Uterus (tissue), 4 donors: ENCODE measurements around the gene PARD3. TPM values are rescaled to one million over a fixed set of nuclear protein-coding genes. Genes with fewer than 3 reads are reported as not detected.

Experiments used
- DNase-seq, 2 donors: peaks; one replicate each; pipeline ENCODE4 v3.0.0-alpha.2; 2019 to 2020
- H3K27ac ChIP-seq, 2 donors: fragments of 200-600 bp; sonication (generic); 1 replicate in 1 of 2; 2 replicates in 1 of 2; pipeline ENCODE4 v1.5.1; 2016 to 2018
- H3K27me3 ChIP-seq, 2 donors: fragments of 200-600 bp; sonication (generic); one replicate each; pipeline ENCODE4 v1.5.1; 2018 to 2019; ENCODE audit warnings: control low read depth in 1 of 2
- H3K36me3 ChIP-seq, 2 donors: fragments of 200-600 bp; sonication (generic); one replicate each; pipeline ENCODE4 v1.5.1; 2019; ENCODE audit warnings: control low read depth in 1 of 2
- H3K4me1 ChIP-seq, 2 donors: fragments of 200-600 bp; sonication (generic); one replicate each; pipeline ENCODE4 v1.5.1; 2018 to 2019; ENCODE audit warnings: control low read depth in 1 of 2
- H3K4me3 ChIP-seq, 2 donors: fragments of 200-600 bp; sonication (generic); 1 replicate in 1 of 2; 2 replicates in 1 of 2; pipeline ENCODE4 v1.5.1; 2018 to 2019; ENCODE audit warnings: mild to moderate bottlenecking in 1 of 2
- H3K9me3 ChIP-seq, 2 donors: fragments of 200-600 bp; sonication (generic); one replicate each; pipeline ENCODE4 v1.5.1; 2019; ENCODE audit warnings: control low read depth in 1 of 2
- CTCF ChIP-seq, 4 experiments: fragments of 200-600 bp in 2 of 4; fragments of 450-650 bp in 2 of 4; sonication (generic) in 2 of 4; IDR thresholded peaks; one replicate each; pipeline ENCODE4 v1.5.1; 2016 to 2019; ENCODE audit warnings: antibody characterized with exemption in 4 of 4, mild to moderate bottlenecking in 2 of 4, moderate library complexity in 1 of 4
- POLR2A ChIP-seq, 2 donors: fragments of 450-650 bp; IDR thresholded peaks; one replicate each; pipeline ENCODE4 v1.6.1; 2016; ENCODE audit warnings: antibody characterized with exemption in 2 of 2, mild to moderate bottlenecking in 1 of 2, moderate library complexity in 1 of 2
- intact Hi-C: fragments of 100-400 bp; cut with DNase I; formaldehyde crosslinking; loops from one replicate; pipeline ENCODE4 v1.15.1; 2023; ENCODE audit warnings: low total_unique reads
- total RNA-seq, 4 donors: library from RNA; depleted of rRNA in 3 of 4; stranded (reverse); fragments of >200 nt in 3 of 4; gene quantifications; one replicate each; pipeline versions ENCODE4 v1.1.0 to v1.2.4, GENCODE V29; 2014 to 2023
- donor health status: DM: yes; HTN: yes; CAD: no.

Gene PARD3
- total RNA-seq, 4 donors from 2014 or later = 42.1 to 96.1 (median 51.5) TPM

- Histone ChIP-seq H3K9me3 (no peaks in the 10 kb centered on the region), H3K36me3 (no peaks in the 10 kb centered on the region), H3K4me3 (no peak overlapping the region), H3K4me1 (no peaks in the 10 kb centered on the region), H3K27ac (no peak overlapping the region), H3K27me3 (no peaks in the 10 kb centered on the region)
- no peak for DNase-seq
- intact Hi-C loops = no loop called here
- TF ChIP-seq CTCF (IDR thresholded peaks at IDR 0.05) = no peak
- no peak for TF ChIP-seq POLR2A (IDR thresholded peaks at IDR 0.05)
Observed at GRCh38 chr10:34413756-34414587, 401.1 kb downstream of the PARD3 start.

GRCh38 chr10:34413214-34413613, 401.9 kb downstream of the PARD3 start:
- no peak for TF ChIP-seq CTCF (IDR thresholded peaks at IDR 0.05)
- no peak for TF ChIP-seq POLR2A (IDR thresholded peaks at IDR 0.05)
- DNase-seq = no peak

GRCh38 chr10:34408956-34409355, 406.1 kb downstream of the PARD3 start:
- peaks cover 0 to 3% of the 10 kb centered on the region in 2 donors for H3K4me1 ChIP-seq
- no peaks in the 10 kb centered on the region for H3K36me3 ChIP-seq
- no peak overlapping the region for H3K4me3 ChIP-seq
- H3K27ac ChIP-seq = no peak overlapping the region
- intact Hi-C loops = no loop called here
- TF ChIP-seq POLR2A (IDR thresholded peaks at IDR 0.05) = no peak
- no peak for TF ChIP-seq CTCF (IDR thresholded peaks at IDR 0.05)
- DNase-seq = no peak
- no peaks in the 10 kb centered on the region for H3K9me3 ChIP-seq
- no peaks in the 10 kb centered on the region for H3K27me3 ChIP-seq

More at GRCh38 chr10:34413214-34413613, 401.9 kb downstream of the PARD3 start:
- Histone ChIP-seq H3K36me3 (no peaks in the 10 kb centered on the region), H3K9me3 (no peaks in the 10 kb centered on the region), H3K27ac (no peak overlapping the region), H3K27me3 (no peaks in the 10 kb centered on the region), H3K4me3 (no peak overlapping the region), H3K4me1 (peaks cover 0 to 3% of the 10 kb centered on the region in 2 donors)
- intact Hi-C loops = no loop called here

GRCh38 chr10:34408381-34408780, 406.7 kb downstream of the PARD3 start:
- Histone ChIP-seq H3K4me1 (peaks cover 0 to 3% of the 10 kb centered on the region in 2 donors), H3K27me3 (no peaks in the 10 kb centered on the region), H3K9me3 (no peaks in the 10 kb centered on the region), H3K27ac (no peak overlapping the region), H3K36me3 (no peaks in the 10 kb centered on the region), H3K4me3 (no peak overlapping the region)
- TF ChIP-seq CTCF (IDR thresholded peaks at IDR 0.05) = no peak
- TF ChIP-seq POLR2A (IDR thresholded peaks at IDR 0.05) = no peak
- DNase-seq = no peak
- intact Hi-C loops = no loop called here

- TF ChIP-seq CTCF (IDR thresholded peaks at IDR 0.05) (no peak), POLR2A (IDR thresholded peaks at IDR 0.05) (no peak)
- no peak overlapping the region for H3K4me3 ChIP-seq
- no peak overlapping the region for H3K27ac ChIP-seq
- H3K36me3 ChIP-seq = no peaks in the 10 kb centered on the region
- no peak for DNase-seq
- H3K4me1 ChIP-seq = peaks cover 0 to 3% of the 10 kb centered on the region in 2 donors
- intact Hi-C loops = no loop called here
- H3K27me3 ChIP-seq = no peaks in the 10 kb centered on the region
- no peaks in the 10 kb centered on the region for H3K9me3 ChIP-seq
Observed at GRCh38 chr10:34407324-34407805, 407.7 kb downstream of the PARD3 start.
